A549 (cell line): ENCODE measurements around the gene DPCD. TPM values are rescaled to one million over a fixed set of nuclear protein-coding genes. Genes with fewer than 3 reads are reported as not detected.

ENCODE experiments used
- ATAC-seq, 2 experiments: fragments of 200-7000 bp in 1 of 2; fragments of >200 bp in 1 of 2; cut with Nextera tagmentation in 1 of 2; cut with Tn5 transposase in 1 of 2; 3 replicates each; pipeline versions ENCODE4 v1.8.0 to v1.9.1; 2018 to 2020; ENCODE audit warnings: mild to moderate bottlenecking in 1 of 2, moderate library complexity in 1 of 2
- CTCF ChIA-PET: fragments of 300-600 bp; sonication (Branson Sonifier 250); formaldehyde crosslinking; extraction: SDS; loops from one replicate; lab custom pipeline; 2021; ENCODE audit warnings: antibody characterized with exemption, inconsistent platforms; lab: Yijun Ruan, JAX
- POLR2A ChIA-PET: fragments of 350-600 bp; formaldehyde crosslinking; extraction: SDS; loops from one replicate; lab custom pipeline; 2021; ENCODE audit warnings: antibody characterized with exemption, inconsistent platforms; lab: Yijun Ruan, JAX
- DNase-seq, 2 experiments: peaks; one replicate each; pipeline versions ENCODE4 v3.0.0 to v3.0.0-alpha.2; 2011 to 2016; ENCODE audit warnings: low read depth in 1 of 2, low spot score in 1 of 2
- FAIRE-seq: peaks from 2 replicates; lab custom pipeline; 2011; peaks lifted over from hg19 to GRCh38; lab: Jason Lieb, UNC
- H3K27ac ChIP-seq, 2 experiments: fragments of >200 bp; sonication (Bioruptor Twin); formaldehyde crosslinking; 3 replicates each; pipeline ENCODE4 v1.5.1; 2016 to 2017
- H3K4me1 ChIP-seq: fragments of >200 bp; sonication (Bioruptor Twin); formaldehyde crosslinking; 3 replicates; pipeline ENCODE4 v1.6.1; 2016
- H3K4me2 ChIP-seq: fragments of >200 bp; sonication (Bioruptor Twin); formaldehyde crosslinking; 3 replicates; pipeline ENCODE4 v1.6.1; 2016
- H3K4me3 ChIP-seq: fragments of >200 bp; sonication (Bioruptor Twin); formaldehyde crosslinking; 3 replicates; pipeline ENCODE4 v1.5.1; 2016
- H3K9me3 ChIP-seq: fragments of >200 bp; sonication (Bioruptor Twin); formaldehyde crosslinking; 3 replicates; pipeline ENCODE4 v1.6.1; 2016
- ATOH8 ChIP-seq: fragments of 250-450 bp; sonication (Bioruptor Pico); IDR thresholded peaks from 2 replicates; pipeline ENCODE4 v1.5.0; 2020; ENCODE audit warnings: low read depth, mild to moderate bottlenecking, moderate library complexity
- BCL3 ChIP-seq: fragments of >200 bp; sonication (Bioruptor Twin); formaldehyde crosslinking; IDR thresholded peaks from 3 replicates; pipeline ENCODE4 v1.6.1; 2016
- BHLHE40 ChIP-seq: IDR thresholded peaks from 2 replicates; pipeline ENCODE4 v1.6.1; 2012; ENCODE audit warnings: low read depth, low read length, inconsistent platforms
- CBX2 ChIP-seq: fragments of 200-600 bp; sonication (generic); IDR thresholded peaks from 2 replicates; pipeline ENCODE4 v1.6.1; 2016; ENCODE audit warnings: low read depth, mild to moderate bottlenecking, borderline replicate concordance
- CBX8 ChIP-seq: fragments of 200-600 bp; sonication (generic); IDR thresholded peaks from 2 replicates; pipeline ENCODE4 v1.6.1; 2016
- E2F6 ChIP-seq: IDR thresholded peaks from 2 replicates; pipeline ENCODE4 v1.6.1; 2012; ENCODE audit warnings: low read depth, borderline replicate concordance
- EHMT2 ChIP-seq: fragments of 200-600 bp; sonication (generic); IDR thresholded peaks from 2 replicates; pipeline ENCODE4 v1.6.1; 2016; ENCODE audit warnings: antibody characterized with exemption, low read depth, mild to moderate bottlenecking, moderate library complexity
- GATA3 ChIP-seq: IDR thresholded peaks from 2 replicates; pipeline ENCODE4 v1.6.1; 2012; ENCODE audit warnings: borderline replicate concordance
- HDAC2 ChIP-seq: fragments of 200-600 bp; sonication (generic); IDR thresholded peaks from 2 replicates; pipeline ENCODE4 v1.6.1; 2016
- HEYL ChIP-seq: fragments of 250-450 bp; sonication (Bioruptor Pico); IDR thresholded peaks from 2 replicates; pipeline ENCODE4 v1.8.0; 2021; ENCODE audit warnings: mild to moderate bottlenecking, moderate library complexity
- HMGXB4 ChIP-seq: fragments of 250-450 bp; sonication (Bioruptor Pico); IDR thresholded peaks from 2 replicates; pipeline ENCODE4 v1.5.0; 2021; ENCODE audit warnings: mild to moderate bottlenecking, moderate library complexity, borderline replicate concordance
- HOXB13 ChIP-seq: fragments of 250-450 bp; sonication (Bioruptor Pico); IDR thresholded peaks from 2 replicates; pipeline ENCODE4 v1.5.0; 2020; ENCODE audit warnings: low read depth, mild to moderate bottlenecking, moderate library complexity
- JUNB ChIP-seq: fragments of >200 bp; sonication (Bioruptor Twin); formaldehyde crosslinking; IDR thresholded peaks from 2 replicates; pipeline ENCODE4 v1.6.1; 2016
- KDM5A ChIP-seq: fragments of 200-600 bp; sonication (generic); IDR thresholded peaks from 2 replicates; pipeline ENCODE4 v1.6.1; 2016; ENCODE audit warnings: antibody characterized with exemption, mild to moderate bottlenecking
- MAFK ChIP-seq: fragments of 450-650 bp; IDR thresholded peaks from 2 replicates; pipeline ENCODE4 v1.6.1; 2014; ENCODE audit not compliant: partially characterized antibody
- MAX ChIP-seq: IDR thresholded peaks from 2 replicates; pipeline ENCODE4 v1.6.1; 2012
- MAZ ChIP-seq: fragments of 150-350 bp; IDR thresholded peaks from 2 replicates; pipeline ENCODE4 v1.6.1; 2014; ENCODE audit warnings: antibody characterized with exemption, low read depth, low read length, borderline replicate concordance
- NFE2L2 ChIP-seq: fragments of 150-350 bp; conservative IDR thresholded peaks from 2 replicates; pipeline ENCODE4 v1.6.1; 2014; ENCODE audit warnings: low read length
- POLR2AphosphoS2 ChIP-seq: conservative IDR thresholded peaks from 2 replicates; pipeline ENCODE4 v1.6.1; 2012; ENCODE audit warnings: low read length, improper control_type of control experiment, inconsistent platforms
- TFCP2L1 ChIP-seq: fragments of 250-450 bp; sonication (Bioruptor Pico); IDR thresholded peaks from 2 replicates; pipeline ENCODE4 v1.5.0; 2021; ENCODE audit warnings: mild to moderate bottlenecking
- TP53 ChIP-seq: fragments of 250-450 bp; sonication (Bioruptor Pico); IDR thresholded peaks from 2 replicates; pipeline ENCODE4 v1.5.0; 2021; ENCODE audit warnings: mild to moderate bottlenecking, moderate library complexity
- USF2 ChIP-seq: fragments of 450-650 bp; IDR thresholded peaks from 2 replicates; pipeline ENCODE4 v1.6.1; 2014; ENCODE audit warnings: antibody characterized with exemption
- ZC3H11A ChIP-seq: fragments of 450-650 bp; IDR thresholded peaks from 2 replicates; pipeline ENCODE4 v1.6.1; 2014; ENCODE audit warnings: antibody characterized with exemption, mild to moderate bottlenecking
- ZFP36 ChIP-seq: fragments of 450-650 bp; IDR thresholded peaks from 2 replicates; pipeline ENCODE4 v1.6.1; 2014; ENCODE audit warnings: borderline replicate concordance; ENCODE audit not compliant: partially characterized antibody
- ZNF302 ChIP-seq: fragments of 250-450 bp; sonication (Bioruptor Pico); IDR thresholded peaks from 2 replicates; pipeline ENCODE4 v1.9.0; 2021; ENCODE audit warnings: inconsistent platforms, mild to moderate bottlenecking, moderate library complexity
- ZSCAN20 ChIP-seq: fragments of 250-450 bp; sonication (Bioruptor Pico); IDR thresholded peaks from 2 replicates; pipeline ENCODE4 v1.8.0; 2022; ENCODE audit warnings: mild to moderate bottlenecking, moderate library complexity
- WGBS: methylation state at CpG from one replicate; pipeline ENCODE4 v1.1.6; 2017; ENCODE audit errors: missing lambda C conversion rate; 5-methylcytosine and 5-hydroxymethylcytosine counted together
- polyA plus RNA-seq, 4 experiments: library from polyadenylated mRNA; depleted of rRNA in 3 of 4; stranded (reverse); fragments of >200 nt; fragmentation: RNase III in 1 of 4; extraction: RNeasy Plus Mini Kit Qiagen cat#74134 plus additional on column Dnase treatment in 1 of 4; gene quantifications; 2 replicates in 3 of 4; 3 replicates in 1 of 4; pipeline ENCODE4 v1.2.3, GENCODE V29; 2011 to 2017

The DPCD gene
- polyA plus RNA-seq, 2 of the 4 experiments (the other 2 are of a cell fraction) = 37.4 to 40.8 TPM

- Histone ChIP-seq H3K9me3 (no peaks in the 10 kb centered on the region), H3K4me3 (no peak overlapping the region), H3K4me2 (no peak overlapping the region), H3K27ac (no peak overlapping the region), H3K4me1 (no peaks in the 10 kb centered on the region)
- FAIRE-seq (no peak), DNase-seq (no peak), ATAC-seq (no peak)
- 95% methylated on average over 6 of the region's 6 CpGs for WGBS
- no peak for TF ChIP-seq NFE2L2
- no peak for TF ChIP-seq BCL3
- no peak for TF ChIP-seq ATOH8
- no peak for TF ChIP-seq POLR2AphosphoS2
- no peak for TF ChIP-seq TFCP2L1
- no peak for TF ChIP-seq BHLHE40
- ChIA-PET POLR2A (no interaction called here), CTCF (no interaction called here)
These were observed 31.9 kb downstream of the DPCD start for GRCh38 chr10:101619983-101620382.

GRCh38 chr10:101623528-101623927 is 35.4 kb downstream of the DPCD start:
- no peak for FAIRE-seq
- TF ChIP-seq HEYL (CRISPR knock-in tag) (no peak), HMGXB4 (CRISPR knock-in tag) (no peak), ZNF302 (no peak), E2F6 (no peak), MAFK (no peak), POLR2AphosphoS2 (no peak), MAX (no peak)
- ChIA-PET CTCF (no interaction called here), POLR2A (no interaction called here)
- H3K9me3 ChIP-seq = no peaks in the 10 kb centered on the region
- no peak overlapping the region for H3K4me2 ChIP-seq
- DNase-seq = no peak
- no peak overlapping the region for H3K4me3 ChIP-seq
- no peak for ATAC-seq
- WGBS = 76% methylated on average over 1 of the region's 1 CpG
- H3K27ac ChIP-seq = no peak overlapping the region
- no peaks in the 10 kb centered on the region for H3K4me1 ChIP-seq

GRCh38 chr10:101624526-101625102 is 36.5 kb downstream of the DPCD start:
- no peaks in the 10 kb centered on the region for H3K4me1 ChIP-seq
- ATAC-seq = no peak
- H3K4me3 ChIP-seq = no peak overlapping the region
- TF ChIP-seq GATA3 = no peak
- TF ChIP-seq NFE2L2 = no peak
- TF ChIP-seq ZFP36 = no peak
- no peak for TF ChIP-seq KDM5A
- no peak for TF ChIP-seq USF2
- no peak for TF ChIP-seq CBX2
- TF ChIP-seq JUNB = no peak
- TF ChIP-seq EHMT2 = no peak
- TF ChIP-seq CBX8 = no peak
- no peak for TF ChIP-seq E2F6
- no peak for TF ChIP-seq TP53 (CRISPR knock-in tag)
- no peak for TF ChIP-seq ZC3H11A
- TF ChIP-seq BCL3 = no peak
- no peak for TF ChIP-seq HDAC2
- TF ChIP-seq ZSCAN20 (CRISPR knock-in tag) = no peak
- no peak for TF ChIP-seq MAZ
- no peak for TF ChIP-seq MAX
- TF ChIP-seq HOXB13 = no peak
- TF ChIP-seq, all 56 proteins: peak for 0
- no peaks in the 10 kb centered on the region for H3K9me3 ChIP-seq
- ChIA-PET CTCF (no interaction called here), POLR2A (no interaction called here)
- no peak overlapping the region for H3K4me2 ChIP-seq
- FAIRE-seq = no peak
- DNase-seq = no peak
- no peak overlapping the region for H3K27ac ChIP-seq
- WGBS = 83% methylated on average over 4 of the region's 4 CpGs
